ENCODE results near the gene MCRS1.
"Not testable (repeated sequence)": the region's sequence is repeated elsewhere in the genome, so short reads cannot be mapped to it uniquely, and the experiment has no call there.

MCRS1 gene

DNA sequence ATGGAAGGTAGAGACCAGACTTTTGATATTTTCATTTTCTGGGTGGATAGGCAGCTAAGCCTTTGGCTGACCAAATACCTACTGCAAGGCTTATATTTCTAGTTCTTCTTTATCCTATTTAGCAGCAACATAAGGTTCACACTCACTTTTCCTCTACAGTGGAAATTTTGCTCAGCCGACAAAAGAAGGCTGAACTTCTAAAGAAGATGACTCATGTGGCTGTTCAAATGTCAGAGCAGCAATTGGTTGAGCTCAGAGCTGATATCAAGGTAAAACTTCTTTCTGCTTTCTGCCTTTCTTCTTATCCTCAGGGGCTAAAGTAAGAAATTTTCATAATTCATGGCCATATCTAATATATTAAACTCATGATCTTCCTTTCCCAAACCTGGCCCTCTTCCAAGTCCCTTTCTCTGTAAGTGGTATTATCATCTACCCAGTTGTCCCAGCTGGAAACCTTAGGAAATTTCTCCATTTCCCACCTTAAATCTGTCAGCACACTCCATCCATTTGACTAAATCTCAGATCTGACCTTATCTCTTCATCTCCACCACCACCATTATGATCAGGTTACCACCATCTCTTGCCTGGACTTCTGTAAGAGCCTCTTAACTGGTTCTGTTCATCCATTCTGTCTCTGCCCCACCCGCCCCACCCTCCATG, 48.9 kb downstream of the MCRS1 start:
- Histone ChIP-seq H3K36me3 (ENCODE audit: insufficient read depth, low read depth, low read length) (peaks cover 15% of the 10 kb centered on the region; the same call in 1 of the 2 replicates), H3K9ac (ENCODE audit: low read depth, low read length) (no peak overlapping the region), H3K4me1 (ENCODE audit: insufficient read depth, low read length) (no peaks in the 10 kb centered on the region), H3K9me3 (ENCODE audit: insufficient read depth, low read depth, low read length) (no peaks in the 10 kb centered on the region), H3K27ac (ENCODE audit: low read length) (no peak overlapping the region), H3K4me3 (ENCODE audit: low read length) (no peak overlapping the region), H3K27me3 (ENCODE audit: insufficient read depth, low read length) (no peaks in the 10 kb centered on the region)

DNA sequence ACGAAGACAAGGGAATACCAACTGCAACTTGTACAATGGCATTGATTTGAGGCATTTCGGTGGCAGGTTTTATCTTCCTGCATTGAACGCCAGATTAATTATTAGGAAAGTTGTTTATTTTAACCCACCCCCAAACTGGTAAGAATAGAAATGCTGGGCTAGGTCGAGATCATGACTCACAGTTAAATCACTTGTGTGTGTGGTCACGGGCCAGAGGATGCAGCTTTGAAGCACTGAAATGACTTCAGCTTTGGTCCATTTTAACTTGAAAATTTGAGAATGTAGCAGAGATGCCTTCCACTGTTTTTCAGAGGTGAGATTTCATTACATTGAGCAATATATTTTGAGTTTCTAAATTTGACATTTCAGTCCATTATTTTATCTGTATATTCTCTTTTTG, 52.7 kb downstream of the MCRS1 start:
- H3K36me3 ChIP-seq (ENCODE audit: insufficient read depth, low read depth, low read length) = peaks cover 7% of the 10 kb centered on the region; the same call in 1 of the 2 replicates
- H3K27ac ChIP-seq (ENCODE audit: low read length) = no peak overlapping the region
- H3K9ac ChIP-seq (ENCODE audit: low read depth, low read length) = no peak overlapping the region
- no peak overlapping the region for H3K4me3 ChIP-seq (ENCODE audit: low read length)
- H3K4me1 ChIP-seq (ENCODE audit: insufficient read depth, low read length) = no peaks in the 10 kb centered on the region
- no peaks in the 10 kb centered on the region for H3K9me3 ChIP-seq (ENCODE audit: insufficient read depth, low read depth, low read length)
- no peaks in the 10 kb centered on the region for H3K27me3 ChIP-seq (ENCODE audit: insufficient read depth, low read length)

GRCh38 chr12:49512546-49512945, 55.4 kb downstream of the MCRS1 start:
- no peak overlapping the region for H3K9ac ChIP-seq (ENCODE audit: low read depth, low read length)
- no peak overlapping the region for H3K4me3 ChIP-seq (ENCODE audit: low read length)
- H3K36me3 ChIP-seq (ENCODE audit: insufficient read depth, low read depth, low read length) = peaks cover 7% of the 10 kb centered on the region; the same call in 1 of the 2 replicates
- no peak overlapping the region for H3K27ac ChIP-seq (ENCODE audit: low read length)
- no peaks in the 10 kb centered on the region for H3K4me1 ChIP-seq (ENCODE audit: insufficient read depth, low read length)
- H3K9me3 ChIP-seq (ENCODE audit: insufficient read depth, low read depth, low read length) = no peaks in the 10 kb centered on the region
- no peaks in the 10 kb centered on the region for H3K27me3 ChIP-seq (ENCODE audit: insufficient read depth, low read length)

DNA sequence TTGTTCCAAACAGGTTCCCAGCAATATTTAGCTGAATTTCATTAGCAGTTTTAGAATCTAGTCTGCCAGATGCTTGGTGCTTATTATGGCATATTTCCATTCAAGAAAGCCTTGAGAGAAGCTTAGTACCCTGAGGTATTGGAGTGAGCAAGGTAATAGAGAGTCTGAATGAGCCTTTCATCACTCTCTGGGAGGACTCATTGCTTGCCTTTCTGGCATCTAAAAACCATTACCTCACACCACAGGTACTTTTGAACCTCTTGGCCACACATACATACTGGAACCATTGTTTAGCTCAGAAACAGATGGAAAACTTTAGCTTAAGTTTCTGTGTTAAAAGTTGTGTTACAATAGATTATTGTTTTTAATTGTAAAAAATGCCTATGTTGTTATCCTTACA, 56.5 kb downstream of the MCRS1 start:
- Histone ChIP-seq H3K9ac (ENCODE audit: low read depth, low read length) (no peak overlapping the region), H3K27me3 (ENCODE audit: insufficient read depth, low read length) (no peaks in the 10 kb centered on the region), H3K4me3 (ENCODE audit: low read length) (no peak overlapping the region), H3K27ac (ENCODE audit: low read length) (no peak overlapping the region), H3K36me3 (ENCODE audit: insufficient read depth, low read depth, low read length) (peaks cover 7% of the 10 kb centered on the region; the same call in 1 of the 2 replicates), H3K4me1 (ENCODE audit: insufficient read depth, low read length) (no peaks in the 10 kb centered on the region), H3K9me3 (ENCODE audit: insufficient read depth, low read depth, low read length) (no peaks in the 10 kb centered on the region)

DNA sequence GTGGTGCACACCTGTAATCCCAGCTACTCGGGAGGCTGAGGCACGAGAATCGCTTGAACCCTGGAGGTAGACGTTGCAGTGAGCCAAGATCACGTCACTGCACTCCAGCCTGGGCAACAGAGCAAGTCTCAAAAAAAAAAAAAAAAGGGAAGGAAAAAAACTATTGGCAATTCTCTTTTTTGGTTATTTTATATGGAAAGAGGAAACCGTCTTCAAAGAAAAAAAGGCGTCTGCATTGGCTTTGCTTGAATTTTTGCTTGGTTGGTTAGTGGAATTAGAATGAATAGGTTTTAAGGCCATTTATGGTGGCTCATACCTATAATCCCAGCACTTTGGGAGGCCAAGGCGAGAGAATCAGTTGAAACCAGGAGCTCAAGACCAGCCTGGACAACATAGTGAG, 58.3 kb downstream of the MCRS1 start:
- H3K27me3 ChIP-seq (ENCODE audit: insufficient read depth, low read length); H3K9ac ChIP-seq (ENCODE audit: low read depth, low read length); H3K36me3 ChIP-seq (ENCODE audit: insufficient read depth, low read depth, low read length); H3K4me1 ChIP-seq (ENCODE audit: insufficient read depth, low read length); H3K4me3 ChIP-seq (ENCODE audit: low read length); H3K9me3 ChIP-seq (ENCODE audit: insufficient read depth, low read depth, low read length); H3K27ac ChIP-seq (ENCODE audit: low read length): not testable (repeated sequence)

All from iPS-20b (cell line).